Mucosa of stomach (tissue), 1 donor: Measurements from ENCODE around the gene KLF6.

Experiments used
- H3K27me3 ChIP-seq: one replicate; pipeline ENCODE4 v1.7.0; 2013; ENCODE audit warnings: mild to moderate bottlenecking, low read length; ENCODE audit not compliant: control insufficient read depth, insufficient read depth
- H3K36me3 ChIP-seq: one replicate; pipeline ENCODE4 v1.7.0; 2013; ENCODE audit warnings: low read length; ENCODE audit not compliant: control insufficient read depth, insufficient read depth
- H3K4me1 ChIP-seq: one replicate; pipeline ENCODE4 v1.7.0; 2013; ENCODE audit warnings: mild to moderate bottlenecking, low read length; ENCODE audit not compliant: control insufficient read depth, insufficient read depth
- H3K4me3 ChIP-seq: one replicate; pipeline ENCODE4 v1.7.0; 2013; ENCODE audit warnings: low read length
- H3K9ac ChIP-seq: one replicate; pipeline ENCODE4 v1.7.0; 2013; ENCODE audit warnings: mild to moderate bottlenecking, low read length, moderate library complexity
- H3K9me3 ChIP-seq: one replicate; pipeline ENCODE4 v1.7.0; 2013; ENCODE audit warnings: mild to moderate bottlenecking, low read length, moderate library complexity; ENCODE audit not compliant: control insufficient read depth
- donor health status: Pancreatic carcinoma.

The KLF6 gene

DNA sequence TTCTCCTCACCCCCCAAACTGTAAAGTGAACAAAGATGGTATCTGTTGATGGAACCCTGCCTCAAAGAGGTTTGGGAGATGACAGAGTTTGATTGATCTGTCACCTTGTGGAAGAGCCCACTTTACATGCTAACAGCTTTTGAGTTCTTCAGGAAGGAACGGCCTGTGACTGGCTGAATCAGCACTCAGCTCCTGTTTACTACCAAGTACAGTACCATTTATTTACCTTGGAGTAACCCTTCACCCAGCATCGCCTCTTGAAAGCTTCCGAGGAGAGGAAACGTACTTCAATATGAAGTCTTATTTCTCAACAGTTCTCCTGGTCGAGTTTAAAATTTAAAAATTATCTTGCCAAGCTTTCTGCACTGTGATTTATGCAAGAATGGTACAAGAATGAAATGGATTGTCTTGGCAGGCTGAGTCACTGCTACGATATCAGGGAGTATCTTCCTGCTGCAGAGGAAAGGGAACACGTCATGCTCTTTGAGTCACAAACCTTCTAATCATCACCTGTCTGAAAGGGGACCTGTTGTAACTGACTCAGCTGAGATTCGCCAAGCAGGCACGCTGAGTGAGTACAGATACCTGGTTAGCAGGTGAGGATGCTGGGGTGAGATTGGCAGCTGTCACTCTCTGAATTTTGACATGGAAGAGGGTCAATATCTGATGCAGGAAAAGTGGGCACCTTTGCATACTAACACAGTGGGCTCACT is 30.1 kb downstream of the KLF6 start:
- no peaks in the 10 kb centered on the region for H3K27me3 ChIP-seq
- no peak overlapping the region for H3K4me3 ChIP-seq
- peaks cover 14% of the 10 kb centered on the region for H3K4me1 ChIP-seq
- no peaks in the 10 kb centered on the region for H3K9me3 ChIP-seq
- H3K36me3 ChIP-seq, result no peaks in the 10 kb centered on the region
- no peak overlapping the region for H3K9ac ChIP-seq

DNA sequence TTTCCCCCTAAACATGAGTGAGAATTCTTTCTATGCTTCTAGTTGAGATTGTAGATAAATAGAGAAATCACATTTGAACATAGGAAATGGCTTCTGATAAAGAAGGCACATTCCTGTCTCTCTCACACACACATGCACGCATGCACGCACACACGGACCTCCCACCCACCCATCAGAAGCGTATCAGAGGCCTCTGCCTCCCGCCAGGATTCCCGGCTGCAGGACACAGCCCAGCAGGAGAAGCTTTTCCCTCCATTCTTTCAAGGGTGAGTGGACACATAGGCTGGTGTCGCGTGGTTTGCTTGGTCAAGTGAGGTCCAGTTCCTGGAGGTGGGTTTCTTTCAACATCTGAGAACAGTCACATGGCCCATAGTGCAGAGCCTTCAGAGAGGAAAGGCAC is 34.2 kb downstream of the KLF6 start:
- no peaks in the 10 kb centered on the region for H3K36me3 ChIP-seq
- no peaks in the 10 kb centered on the region for H3K27me3 ChIP-seq
- H3K9me3 ChIP-seq, result no peaks in the 10 kb centered on the region
- no peak overlapping the region for H3K9ac ChIP-seq
- peaks cover 37% of the 10 kb centered on the region for H3K4me1 ChIP-seq
- no peak overlapping the region for H3K4me3 ChIP-seq

DNA sequence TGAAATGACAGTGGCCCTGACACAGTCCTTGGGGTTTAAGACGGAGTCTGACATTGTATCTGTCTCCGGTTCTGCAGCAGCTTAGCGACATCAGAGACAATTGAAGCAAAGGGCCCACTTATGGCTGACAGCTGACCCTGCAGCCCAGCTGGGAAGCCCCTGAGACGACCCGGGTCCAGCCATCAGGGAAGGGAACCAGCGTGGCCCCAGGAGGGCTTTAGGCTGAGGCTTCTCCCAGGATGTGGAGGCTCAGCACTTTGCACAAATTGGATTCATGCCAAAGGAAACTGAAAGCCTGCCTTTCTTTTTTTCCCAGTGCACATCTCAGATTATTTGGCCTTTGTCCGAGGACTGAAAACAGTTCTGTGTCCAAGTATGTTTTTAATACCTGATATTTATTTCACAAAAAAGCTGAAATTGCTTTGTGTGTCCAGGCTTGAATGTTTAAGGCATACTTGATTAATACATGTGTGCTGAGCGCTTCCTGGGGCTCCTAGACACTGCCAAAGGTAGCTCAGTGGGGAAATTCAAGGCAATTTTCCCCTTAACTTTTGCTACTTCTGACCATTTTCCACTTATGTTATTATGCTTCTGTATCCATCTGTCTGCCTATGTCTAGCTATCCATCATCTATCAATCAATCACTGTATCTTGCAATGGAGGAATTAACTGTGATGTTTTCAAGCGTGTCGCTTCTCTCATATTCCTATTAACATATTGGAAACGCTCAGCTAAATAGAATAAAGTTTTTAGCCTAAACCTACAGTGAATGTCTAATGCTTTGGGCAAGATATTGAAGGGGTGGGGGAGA is 34.8 kb downstream of the KLF6 start:
- H3K4me1 ChIP-seq, result peaks cover 31% of the 10 kb centered on the region
- no peaks in the 10 kb centered on the region for H3K36me3 ChIP-seq
- H3K4me3 ChIP-seq, result no peak overlapping the region
- no peaks in the 10 kb centered on the region for H3K27me3 ChIP-seq
- H3K9ac ChIP-seq, result peak overlapping the region; percentile 45
- H3K9me3 ChIP-seq, result no peaks in the 10 kb centered on the region

DNA sequence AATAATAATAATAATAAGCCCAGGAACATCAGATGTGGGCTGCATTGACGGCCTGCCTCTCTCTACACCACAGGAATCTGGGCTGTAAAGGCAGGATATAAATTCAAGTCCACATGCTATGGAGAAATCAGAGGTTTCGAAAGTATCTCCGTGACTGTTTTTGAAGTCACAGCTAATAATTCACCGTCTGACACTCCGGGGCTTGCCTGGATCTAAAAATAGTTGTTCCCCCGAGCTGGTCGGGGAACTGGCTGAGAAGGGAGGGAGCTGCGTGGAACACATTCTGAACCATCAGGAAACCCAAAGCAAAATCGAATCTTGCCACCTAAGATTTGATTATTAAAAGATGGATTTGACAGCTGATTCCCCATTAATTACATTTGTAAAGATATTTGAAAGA is 35.4 kb downstream of the KLF6 start:
- H3K36me3 ChIP-seq, result no peaks in the 10 kb centered on the region
- H3K9me3 ChIP-seq, result no peaks in the 10 kb centered on the region
- peaks cover 31% of the 10 kb centered on the region for H3K4me1 ChIP-seq
- no peaks in the 10 kb centered on the region for H3K27me3 ChIP-seq
- H3K9ac ChIP-seq, result peak overlapping the region; percentile 26
- H3K4me3 ChIP-seq, result no peak overlapping the region

DNA sequence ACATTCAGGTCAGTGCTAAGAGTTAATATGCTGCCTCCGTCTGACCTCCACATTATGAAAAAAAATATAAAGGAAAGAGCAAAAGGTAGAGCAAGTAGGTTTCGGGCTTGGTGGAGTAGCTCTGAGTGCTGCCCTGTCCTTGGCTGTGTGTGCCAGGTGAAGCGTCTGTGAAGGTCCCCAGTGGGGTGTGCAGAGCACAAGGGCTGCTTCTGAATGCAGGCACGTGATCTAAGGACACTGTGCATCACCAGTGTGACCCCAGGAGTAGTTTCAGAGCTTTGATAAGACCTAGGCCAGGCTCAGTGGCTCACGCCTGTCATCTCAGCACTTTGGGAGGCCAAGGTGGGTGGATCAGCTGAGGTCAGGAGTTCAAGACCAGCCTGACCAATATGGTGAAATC is 36.0 kb downstream of the KLF6 start:
- no peak overlapping the region for H3K9ac ChIP-seq
- peaks cover 36% of the 10 kb centered on the region for H3K4me1 ChIP-seq
- H3K27me3 ChIP-seq, result no peaks in the 10 kb centered on the region
- H3K9me3 ChIP-seq, result no peaks in the 10 kb centered on the region
- no peak overlapping the region for H3K4me3 ChIP-seq
- no peaks in the 10 kb centered on the region for H3K36me3 ChIP-seq

DNA sequence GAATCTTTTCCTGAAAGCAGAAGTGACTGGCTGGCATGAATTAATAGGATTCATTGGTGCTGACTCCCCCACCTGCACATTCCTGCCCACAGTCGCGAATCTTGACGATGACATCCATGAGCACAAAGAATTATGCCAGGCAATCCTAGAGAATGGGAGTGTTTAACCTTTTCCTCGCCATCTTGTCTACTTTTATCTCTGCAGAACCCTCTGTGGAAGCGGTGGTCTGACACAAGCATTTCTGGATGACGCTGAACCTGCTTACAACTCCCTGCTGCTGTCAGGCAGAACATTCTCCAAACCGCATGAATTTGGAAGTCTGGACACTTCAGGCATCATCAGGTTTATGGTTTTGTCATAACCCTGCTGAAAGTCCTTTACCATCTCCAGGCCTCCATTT is 36.5 kb downstream of the KLF6 start:
- H3K9me3 ChIP-seq, result no peaks in the 10 kb centered on the region
- H3K9ac ChIP-seq, result no peak overlapping the region
- peaks cover 36% of the 10 kb centered on the region for H3K4me1 ChIP-seq
- no peaks in the 10 kb centered on the region for H3K36me3 ChIP-seq
- H3K4me3 ChIP-seq, result no peak overlapping the region
- no peaks in the 10 kb centered on the region for H3K27me3 ChIP-seq

DNA sequence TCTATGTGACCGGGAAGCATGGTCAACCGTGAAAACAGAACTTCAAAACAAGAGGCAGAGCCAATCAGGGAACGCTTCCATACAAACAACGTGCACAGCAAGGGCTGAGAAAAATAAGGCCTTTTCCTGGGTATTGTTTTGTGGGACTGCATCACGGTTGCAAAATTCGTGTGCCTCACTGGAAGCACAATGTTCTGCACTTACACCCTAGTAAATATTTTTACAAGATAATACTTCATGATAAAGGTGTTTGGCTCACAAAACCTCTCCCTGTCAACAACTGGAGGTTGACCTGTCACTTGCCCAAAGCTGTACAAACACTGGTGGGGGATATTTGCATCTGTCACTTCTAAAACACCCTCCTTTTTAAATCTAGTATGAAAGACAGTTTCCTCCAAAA is 37.0 kb downstream of the KLF6 start:
- Histone ChIP-seq H3K36me3 (no peaks in the 10 kb centered on the region), H3K9ac (no peak overlapping the region), H3K27me3 (no peaks in the 10 kb centered on the region), H3K9me3 (no peaks in the 10 kb centered on the region), H3K4me1 (peaks cover 36% of the 10 kb centered on the region), H3K4me3 (no peak overlapping the region)

DNA sequence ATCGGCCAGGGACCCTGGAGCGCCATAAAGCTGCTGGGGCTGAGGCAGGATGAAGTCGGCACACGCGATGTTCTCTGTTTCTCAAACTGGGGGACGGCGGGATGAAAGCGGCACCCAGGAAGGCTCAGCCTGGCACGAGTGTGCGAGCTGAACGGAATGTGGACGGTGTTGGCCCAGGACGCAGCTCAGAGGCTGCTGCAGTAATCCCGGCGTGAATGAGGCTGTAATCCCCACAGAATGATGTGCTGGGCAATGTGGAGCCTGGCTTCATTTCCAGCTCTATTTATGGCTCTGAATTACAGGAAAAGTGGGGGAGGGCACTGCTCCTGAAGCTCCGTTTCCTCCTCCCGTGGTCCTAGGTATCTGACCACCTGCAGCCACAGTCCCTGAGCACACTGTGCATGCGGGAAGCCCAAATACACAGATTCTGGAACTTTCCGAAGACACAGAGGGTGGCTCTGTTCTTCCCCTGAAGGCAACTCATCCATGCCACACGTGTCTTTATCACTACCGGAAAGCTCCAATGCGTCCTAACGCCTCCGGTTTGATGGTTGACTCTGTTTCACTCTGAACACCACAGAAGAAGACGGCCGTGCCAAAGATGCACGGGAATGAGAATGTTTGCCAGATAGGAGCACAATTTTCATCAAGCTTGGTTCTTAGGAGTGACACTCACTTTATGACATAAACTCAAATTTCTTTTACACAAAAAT is 37.6 kb downstream of the KLF6 start:
- Histone ChIP-seq H3K36me3 (no peaks in the 10 kb centered on the region), H3K9ac (no peak overlapping the region), H3K4me3 (no peak overlapping the region)

DNA sequence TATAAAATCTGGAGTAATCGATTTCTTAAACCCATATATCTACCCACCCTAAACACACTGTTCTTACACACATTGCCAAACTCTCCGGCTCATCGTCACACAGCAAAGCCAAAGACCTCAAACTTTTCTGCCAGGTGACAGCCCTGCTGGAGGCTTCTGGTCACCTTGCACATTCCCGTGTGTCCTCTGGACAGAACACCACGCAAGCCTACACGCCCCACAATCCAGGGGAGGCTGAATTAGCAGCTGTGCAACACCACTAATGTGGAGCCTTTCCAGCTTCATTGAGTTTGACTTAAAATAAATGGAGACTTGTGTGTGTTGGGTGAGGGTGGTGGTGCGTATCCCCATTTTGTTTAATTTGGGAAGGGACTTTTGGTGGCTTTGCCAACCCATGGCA is 38.4 kb downstream of the KLF6 start:
- Histone ChIP-seq H3K9ac (no peak overlapping the region), H3K27me3 (no peaks in the 10 kb centered on the region), H3K36me3 (no peaks in the 10 kb centered on the region), H3K4me1 (peaks cover 36% of the 10 kb centered on the region), H3K9me3 (no peaks in the 10 kb centered on the region), H3K4me3 (no peak overlapping the region)

More for the DNA sequence above, 37.6 kb downstream of the KLF6 start:
- Histone ChIP-seq H3K9me3 (no peaks in the 10 kb centered on the region), H3K4me1 (peaks cover 36% of the 10 kb centered on the region), H3K27me3 (no peaks in the 10 kb centered on the region)

DNA sequence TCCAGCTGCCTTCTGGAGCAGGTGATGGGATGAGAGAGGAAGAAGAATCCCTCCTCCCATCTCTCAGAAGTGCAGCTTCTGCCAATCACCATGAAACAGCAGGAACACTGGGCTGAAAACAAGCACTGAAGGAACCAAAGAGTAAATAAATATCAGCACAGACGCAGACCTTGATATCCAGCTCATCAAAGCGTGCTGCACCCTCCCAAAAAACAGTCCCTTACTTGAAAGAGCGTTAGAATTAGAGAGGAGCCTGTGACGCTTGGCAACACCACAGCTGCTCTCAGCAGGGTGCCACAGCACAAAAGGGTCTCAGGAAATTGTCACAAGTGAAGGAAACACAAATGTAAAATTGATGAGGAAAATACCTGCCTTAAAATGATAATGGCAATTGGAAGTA is 39.5 kb downstream of the KLF6 start:
- Histone ChIP-seq H3K36me3 (no peaks in the 10 kb centered on the region), H3K27me3 (no peaks in the 10 kb centered on the region), H3K9me3 (no peaks in the 10 kb centered on the region), H3K4me3 (no peak overlapping the region), H3K4me1 (peaks cover 35% of the 10 kb centered on the region), H3K9ac (no peak overlapping the region)

DNA sequence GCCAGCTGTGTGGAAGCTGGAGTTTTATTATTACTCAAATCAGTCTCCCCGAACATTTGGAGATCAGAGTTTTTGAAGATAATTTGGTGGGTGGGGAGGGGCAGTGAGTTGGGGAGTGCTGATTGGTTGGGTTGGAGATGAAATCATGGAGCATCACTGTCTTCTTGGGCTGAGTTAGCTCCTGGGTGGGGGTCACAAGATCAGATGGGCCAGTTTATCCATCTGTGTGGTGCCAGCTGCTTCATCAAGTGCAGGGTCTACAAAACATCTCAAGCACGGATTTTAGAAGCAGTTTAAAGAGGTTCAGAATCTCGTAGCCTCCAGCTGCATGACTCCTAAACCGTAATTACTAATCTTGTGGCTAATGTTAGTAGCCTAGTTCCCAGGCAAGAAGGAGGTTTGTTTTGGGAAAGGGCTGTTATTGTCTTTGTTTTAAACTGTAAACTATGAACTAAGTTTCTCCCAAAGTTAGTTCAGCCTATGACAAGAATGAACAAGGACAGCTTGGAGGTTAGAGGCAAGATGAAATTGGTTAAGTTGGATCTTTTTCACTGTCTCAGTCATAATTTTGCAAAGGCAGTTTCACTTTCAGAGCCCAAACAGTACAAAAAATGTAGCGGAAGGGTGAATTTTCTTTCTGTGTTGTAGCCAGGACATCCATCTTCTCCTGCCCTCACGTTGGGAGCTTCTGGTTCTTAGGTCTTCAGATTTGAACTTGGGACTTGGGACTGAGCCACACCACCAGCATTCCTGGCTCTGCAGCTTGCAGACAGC is 43.1 kb downstream of the KLF6 start:
- H3K4me3 ChIP-seq, result no peak overlapping the region
- no peaks in the 10 kb centered on the region for H3K27me3 ChIP-seq
- H3K36me3 ChIP-seq, result no peaks in the 10 kb centered on the region
- H3K4me1 ChIP-seq, result peaks cover 9% of the 10 kb centered on the region
- H3K9me3 ChIP-seq, result no peaks in the 10 kb centered on the region
- no peak overlapping the region for H3K9ac ChIP-seq
